ENCODE results near the gene PRKD1.

PRKD1 gene

DNA sequence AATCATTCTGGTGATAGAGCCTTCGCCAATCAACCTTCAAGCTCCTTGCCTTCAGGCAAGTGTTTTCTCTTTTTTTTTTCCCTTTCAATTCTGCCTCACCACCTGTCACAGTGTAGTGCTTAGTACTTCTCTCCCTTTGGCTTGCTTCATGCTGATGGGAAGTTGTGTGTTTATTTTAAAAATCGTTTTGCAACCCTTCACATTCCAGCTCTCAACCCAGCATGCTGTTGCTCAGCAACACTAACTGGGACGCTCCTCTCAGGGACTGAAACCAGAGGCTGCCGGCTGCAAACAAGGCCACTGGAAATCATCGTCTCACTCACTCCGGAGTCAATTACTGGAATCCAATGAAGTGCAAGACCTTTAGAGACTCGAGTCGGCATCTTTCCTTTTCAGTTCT lies 342.7 kb downstream of the PRKD1 start:
- Histone ChIP-seq H3K4me3 (ENCODE audit: low read length, poor library complexity, severe bottlenecking) (no peak overlapping the region), H3K27me3 (ENCODE audit: insufficient read depth, low read length, poor library complexity, severe bottlenecking) (no peaks in the 10 kb centered on the region), H3K36me3 (ENCODE audit: insufficient read depth, low read length) (no peaks in the 10 kb centered on the region), H3F3A (ENCODE audit: low read depth) (no peaks in the 10 kb centered on the region), H3K9ac (ENCODE audit: low read depth, low read length, poor library complexity, severe bottlenecking) (no peak overlapping the region), H4K20me1 (ENCODE audit: insufficient read depth, low read length, poor library complexity, severe bottlenecking) (no peaks in the 10 kb centered on the region), H2AFZ (ENCODE audit: low read length) (no peak overlapping the region), H3K9me3 (ENCODE audit: insufficient read depth, low read depth, low read length) (no peaks in the 10 kb centered on the region), H3K79me2 (ENCODE audit: insufficient read depth, low read length) (no peaks in the 10 kb centered on the region), H3K9me2 (replicated peaks; ENCODE audit: low read depth, low read length) (no peaks in the 10 kb centered on the region), H3K4me1 (ENCODE audit: insufficient read depth, low read length, poor library complexity, severe bottlenecking) (no peaks in the 10 kb centered on the region), H3K4me2 (ENCODE audit: low read depth, low read length, poor library complexity, severe bottlenecking) (no peak overlapping the region)
- TF ChIP-seq EZH2phosphoT487 (IDR thresholded peaks at IDR 0.05; ENCODE audit: borderline replicate concordance) (no peak), CTCF (conservative IDR thresholded peaks at IDR 0.05; ENCODE audit: low read length) (no peak)

- H3K9ac ChIP-seq (ENCODE audit: low read depth, low read length, poor library complexity, severe bottlenecking), result no peak overlapping the region
- H3K27me3 ChIP-seq (ENCODE audit: insufficient read depth, low read length, poor library complexity, severe bottlenecking), result no peaks in the 10 kb centered on the region
- no peak overlapping the region for H3K4me2 ChIP-seq (ENCODE audit: low read depth, low read length, poor library complexity, severe bottlenecking)
- no peaks in the 10 kb centered on the region for H3K36me3 ChIP-seq (ENCODE audit: insufficient read depth, low read length)
- H3K4me1 ChIP-seq (ENCODE audit: insufficient read depth, low read length, poor library complexity, severe bottlenecking), result no peaks in the 10 kb centered on the region
- H3K4me3 ChIP-seq (ENCODE audit: low read length, poor library complexity, severe bottlenecking), result no peak overlapping the region
- TF ChIP-seq EZH2phosphoT487 (IDR thresholded peaks at IDR 0.05; ENCODE audit: borderline replicate concordance) (no peak), CTCF (conservative IDR thresholded peaks at IDR 0.05; ENCODE audit: low read length) (no peak)
- no peaks in the 10 kb centered on the region for H3K9me3 ChIP-seq (ENCODE audit: insufficient read depth, low read depth, low read length)
- H2AFZ ChIP-seq (ENCODE audit: low read length), result no peak overlapping the region
- no peaks in the 10 kb centered on the region for H4K20me1 ChIP-seq (ENCODE audit: insufficient read depth, low read length, poor library complexity, severe bottlenecking)
- H3K79me2 ChIP-seq (ENCODE audit: insufficient read depth, low read length), result no peaks in the 10 kb centered on the region
- no peaks in the 10 kb centered on the region for H3F3A ChIP-seq (ENCODE audit: low read depth)
- H3K9me2 ChIP-seq (replicated peaks; ENCODE audit: low read depth, low read length), result no peaks in the 10 kb centered on the region
These were observed 346.9 kb downstream of the PRKD1 start for GRCh38 chr14:29580763-29581162.

DNA sequence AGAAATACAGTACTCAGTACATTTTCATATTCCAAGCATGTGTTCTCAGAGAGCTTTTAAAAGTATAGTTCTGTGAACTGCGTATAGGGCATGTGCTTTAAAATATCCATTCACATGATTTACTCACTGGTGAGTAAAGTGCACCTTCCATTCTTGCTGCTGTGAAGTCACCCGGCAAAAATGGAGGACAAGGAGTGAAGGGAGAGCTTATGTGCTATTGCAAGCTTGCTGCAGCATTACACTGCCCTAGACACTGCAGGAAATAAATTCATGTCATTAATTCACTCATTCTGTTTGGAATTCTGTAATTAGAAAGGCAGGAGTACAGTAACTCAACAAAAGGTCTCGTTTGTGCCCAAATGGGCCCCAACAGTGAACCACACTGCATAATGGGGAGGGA lies 347.8 kb downstream of the PRKD1 start:
- TF ChIP-seq CTCF (conservative IDR thresholded peaks at IDR 0.05; ENCODE audit: low read length), result no peak
- no peak for TF ChIP-seq EZH2phosphoT487 (IDR thresholded peaks at IDR 0.05; ENCODE audit: borderline replicate concordance)
- Histone ChIP-seq H4K20me1 (ENCODE audit: insufficient read depth, low read length, poor library complexity, severe bottlenecking) (no peaks in the 10 kb centered on the region), H3K9ac (ENCODE audit: low read depth, low read length, poor library complexity, severe bottlenecking) (no peak overlapping the region), H3K36me3 (ENCODE audit: insufficient read depth, low read length) (no peaks in the 10 kb centered on the region), H2AFZ (ENCODE audit: low read length) (no peak overlapping the region), H3F3A (ENCODE audit: low read depth) (no peaks in the 10 kb centered on the region), H3K4me3 (ENCODE audit: low read length, poor library complexity, severe bottlenecking) (no peak overlapping the region), H3K9me3 (ENCODE audit: insufficient read depth, low read depth, low read length) (no peaks in the 10 kb centered on the region), H3K9me2 (replicated peaks; ENCODE audit: low read depth, low read length) (no peaks in the 10 kb centered on the region), H3K4me1 (ENCODE audit: insufficient read depth, low read length, poor library complexity, severe bottlenecking) (no peaks in the 10 kb centered on the region), H3K27me3 (ENCODE audit: insufficient read depth, low read length, poor library complexity, severe bottlenecking) (no peaks in the 10 kb centered on the region), H3K4me2 (ENCODE audit: low read depth, low read length, poor library complexity, severe bottlenecking) (no peak overlapping the region), H3K79me2 (ENCODE audit: insufficient read depth, low read length) (no peaks in the 10 kb centered on the region)
